Cortex of kidney (tissue), 1 donor: Measurements from ENCODE around the gene NUP54.

Experiments used
- DNase-seq: peaks from one replicate; lab custom pipeline; 2025; lab: John Stamatoyannopoulos, UW

Gene NUP54

DNA sequence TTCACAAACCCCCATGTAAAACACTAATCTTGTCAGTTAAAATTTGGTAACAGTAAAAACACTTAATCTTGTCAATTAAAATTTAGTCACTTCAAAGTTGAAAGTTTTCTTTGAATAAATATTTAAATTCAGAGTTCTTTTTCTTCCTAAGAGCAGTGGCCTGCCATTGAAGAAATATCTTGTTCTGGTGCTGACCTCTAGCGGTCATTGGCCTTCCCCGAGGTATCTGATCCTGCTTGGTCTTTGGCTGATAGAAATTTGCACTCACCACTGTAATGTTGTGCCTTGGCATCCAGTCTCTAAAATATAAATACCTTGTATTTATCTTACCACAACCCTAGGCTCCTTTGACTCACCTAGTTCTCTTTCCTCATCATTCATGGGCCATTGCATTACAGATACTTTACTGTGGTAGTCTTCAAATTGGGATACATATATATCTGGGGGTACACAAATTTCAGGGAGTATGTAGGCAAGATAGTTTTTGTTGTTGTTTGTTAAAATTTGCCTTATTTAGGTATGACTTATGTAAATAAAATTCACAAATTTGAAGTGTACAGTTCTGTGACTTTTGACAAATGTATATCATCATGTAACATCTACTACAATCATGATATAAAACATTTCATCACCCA lies 80.4 kb downstream of the NUP54 start:
- no peak for DNase-seq

DNA sequence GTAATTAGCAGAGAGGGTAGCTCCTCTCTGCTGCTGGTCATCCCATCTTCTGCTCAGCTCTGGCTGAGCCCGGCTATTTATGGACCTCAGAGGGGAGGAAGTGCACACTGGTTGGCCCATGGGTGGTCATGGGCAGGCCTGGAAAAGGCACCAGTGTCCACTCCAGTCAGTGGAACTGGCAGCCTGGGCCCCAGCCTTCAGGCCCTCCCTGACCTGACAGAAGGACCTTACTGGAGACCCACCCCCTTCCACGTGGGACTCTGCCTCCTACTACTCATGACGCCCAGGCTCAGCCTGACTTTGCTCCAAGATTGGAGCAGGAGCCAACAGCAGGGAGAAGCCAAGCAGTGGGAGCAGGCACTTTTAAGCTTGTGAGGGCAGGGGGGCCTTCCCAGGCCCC lies 81.7 kb downstream of the NUP54 start:
- DNase-seq, result no peak
